A673 (cell line): Measurements from ENCODE around the gene LRRC15.

Source experiments
- CTCF ChIP-seq: fragments of 300-800, 200-600 bp; sonication (generic); conservative IDR thresholded peaks from 2 replicates; pipeline ENCODE4 v1.5.1; 2017; ENCODE audit warnings: low read depth, mild to moderate bottlenecking, antibody characterized with exemption, low read length, moderate library complexity, mixed read lengths
- EZH2 ChIP-seq: fragments of 200-600 bp; sonication (generic); IDR thresholded peaks from 2 replicates; pipeline ENCODE4 v1.6.1; 2017; ENCODE audit warnings: borderline replicate concordance, low read depth, mild to moderate bottlenecking, mixed read lengths, antibody characterized with exemption, low read length; ENCODE audit not compliant: poor library complexity, severe bottlenecking

DNA sequence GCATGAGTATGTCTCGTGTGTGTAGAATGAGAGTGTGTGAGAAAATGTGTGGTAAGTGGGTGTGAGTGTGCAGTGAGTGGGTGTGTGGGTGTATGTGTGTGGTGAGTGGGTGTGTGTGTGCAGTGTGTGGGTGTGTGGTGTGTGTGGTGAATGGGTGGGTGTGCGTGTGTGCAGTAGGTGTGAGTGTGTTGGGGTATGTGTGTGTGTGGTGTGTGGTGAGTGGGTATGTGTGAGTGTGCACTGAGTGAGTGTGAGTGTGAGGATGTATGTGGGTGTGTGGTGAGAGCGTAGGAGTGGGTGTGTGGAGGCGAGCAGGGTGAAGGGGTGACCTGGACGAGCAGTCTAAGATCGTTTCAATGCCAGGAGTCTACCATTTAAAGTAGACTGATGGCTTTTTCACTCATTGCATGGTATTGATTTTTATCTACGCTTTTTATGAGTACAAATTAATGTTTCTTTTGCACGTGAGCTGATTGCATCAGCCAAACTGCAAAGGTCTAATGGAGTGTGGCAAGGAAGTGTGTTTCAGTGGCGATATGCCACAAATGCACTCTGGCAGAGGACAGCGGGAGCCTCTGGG is 16.8 kb downstream of the LRRC15 start:
- TF ChIP-seq CTCF (no peak), EZH2 (no peak)
